GM23248 (cell line): ENCODE data around the gene SEMA3B.

Source experiments
- EZH2 ChIP-seq: fragments of 200-600 bp; sonication (generic); IDR thresholded peaks from 2 replicates; pipeline ENCODE4 v1.6.1; 2018; ENCODE audit warnings: antibody characterized with exemption, mild to moderate bottlenecking; ENCODE audit not compliant: insufficient read depth, poor library complexity, severe bottlenecking
- EZH2phosphoT487 ChIP-seq: fragments of 200-600 bp; sonication (generic); IDR thresholded peaks from 2 replicates; pipeline ENCODE4 v1.6.1; 2018; ENCODE audit warnings: antibody characterized with exemption, moderate library complexity, mild to moderate bottlenecking, low read depth; ENCODE audit not compliant: insufficient read depth

GRCh38 chr3:50270422-50271224, 1.7 kb downstream of the SEMA3B start:
- TF ChIP-seq EZH2 (no peak), EZH2phosphoT487 (no peak)
